GM12872 (cell line): ENCODE results near the gene MGA.

Experiments
- TF ChIP-seq, protein P1 (sequence below): IDR thresholded peaks from 3 replicates; pipeline ENCODE4 v1.5.1; 2011; ENCODE audit warnings: low read depth, mild to moderate bottlenecking, low read length, moderate library complexity; ENCODE audit not compliant: insufficient read depth

MGA gene

DNA sequence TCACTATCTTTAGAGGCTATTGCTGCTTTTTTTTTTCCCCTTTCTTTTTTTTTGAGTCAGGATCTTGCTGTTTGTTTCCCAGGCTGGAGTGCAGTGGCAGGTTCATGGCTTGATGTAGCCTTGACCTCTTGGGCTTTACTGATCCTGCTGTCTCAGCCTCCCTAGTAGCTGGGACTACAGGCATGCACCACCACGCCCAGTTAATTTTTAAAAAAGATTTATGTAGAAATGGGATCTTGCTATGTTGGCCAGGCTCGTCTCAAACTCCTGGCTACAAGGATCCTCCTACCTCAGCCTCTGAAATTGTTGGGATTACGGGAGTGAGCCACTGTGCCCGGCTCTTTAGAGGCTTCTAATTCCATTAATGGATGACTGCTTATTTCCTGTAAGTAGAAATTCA, 15.1 kb downstream of the MGA start:
- TF ChIP-seq, protein P1, sequence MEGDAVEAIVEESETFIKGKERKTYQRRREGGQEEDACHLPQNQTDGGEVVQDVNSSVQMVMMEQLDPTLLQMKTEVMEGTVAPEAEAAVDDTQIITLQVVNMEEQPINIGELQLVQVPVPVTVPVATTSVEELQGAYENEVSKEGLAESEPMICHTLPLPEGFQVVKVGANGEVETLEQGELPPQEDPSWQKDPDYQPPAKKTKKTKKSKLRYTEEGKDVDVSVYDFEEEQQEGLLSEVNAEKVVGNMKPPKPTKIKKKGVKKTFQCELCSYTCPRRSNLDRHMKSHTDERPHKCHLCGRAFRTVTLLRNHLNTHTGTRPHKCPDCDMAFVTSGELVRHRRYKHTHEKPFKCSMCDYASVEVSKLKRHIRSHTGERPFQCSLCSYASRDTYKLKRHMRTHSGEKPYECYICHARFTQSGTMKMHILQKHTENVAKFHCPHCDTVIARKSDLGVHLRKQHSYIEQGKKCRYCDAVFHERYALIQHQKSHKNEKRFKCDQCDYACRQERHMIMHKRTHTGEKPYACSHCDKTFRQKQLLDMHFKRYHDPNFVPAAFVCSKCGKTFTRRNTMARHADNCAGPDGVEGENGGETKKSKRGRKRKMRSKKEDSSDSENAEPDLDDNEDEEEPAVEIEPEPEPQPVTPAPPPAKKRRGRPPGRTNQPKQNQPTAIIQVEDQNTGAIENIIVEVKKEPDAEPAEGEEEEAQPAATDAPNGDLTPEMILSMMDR, result no peak

DNA sequence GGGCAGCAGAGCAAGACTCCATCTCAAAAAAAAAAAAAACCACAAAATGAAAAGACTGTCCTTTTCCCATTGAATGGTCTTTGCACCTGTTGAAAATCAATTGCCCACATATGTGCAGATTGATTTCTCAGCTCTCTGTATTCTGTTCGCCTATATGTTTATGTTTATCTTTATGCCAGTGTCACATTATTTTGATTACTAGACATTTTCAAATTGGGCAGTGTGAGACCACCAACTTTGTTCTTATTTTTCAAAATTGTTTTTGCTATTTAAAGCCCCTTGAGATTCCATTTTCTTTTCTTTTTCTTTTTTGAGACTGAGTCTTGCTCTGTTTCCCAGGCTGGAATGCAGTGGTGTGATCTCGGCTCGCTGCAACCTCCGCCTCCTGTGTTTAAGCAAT, 18.5 kb downstream of the MGA start:
- TF ChIP-seq, protein P1, result no peak

DNA sequence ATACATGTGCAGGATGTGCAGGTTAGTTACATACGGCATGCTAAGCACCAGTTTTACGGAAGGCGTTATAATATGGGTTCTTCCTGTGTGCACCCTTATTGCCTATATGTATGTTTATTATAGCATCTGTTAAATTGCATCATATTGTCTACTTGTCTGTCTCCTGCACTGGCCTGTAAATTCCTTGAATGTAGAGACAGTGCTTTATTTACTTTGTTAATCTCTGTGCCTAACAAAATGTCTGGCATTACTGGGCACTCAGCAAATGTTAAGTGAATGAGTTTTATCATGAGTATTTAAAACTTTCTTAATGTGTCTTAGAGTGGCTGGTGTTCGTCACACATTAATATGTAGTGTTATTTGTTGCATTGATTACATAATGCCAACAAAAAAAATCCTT, 23.8 kb downstream of the MGA start:
- TF ChIP-seq, protein P1, result no peak

DNA sequence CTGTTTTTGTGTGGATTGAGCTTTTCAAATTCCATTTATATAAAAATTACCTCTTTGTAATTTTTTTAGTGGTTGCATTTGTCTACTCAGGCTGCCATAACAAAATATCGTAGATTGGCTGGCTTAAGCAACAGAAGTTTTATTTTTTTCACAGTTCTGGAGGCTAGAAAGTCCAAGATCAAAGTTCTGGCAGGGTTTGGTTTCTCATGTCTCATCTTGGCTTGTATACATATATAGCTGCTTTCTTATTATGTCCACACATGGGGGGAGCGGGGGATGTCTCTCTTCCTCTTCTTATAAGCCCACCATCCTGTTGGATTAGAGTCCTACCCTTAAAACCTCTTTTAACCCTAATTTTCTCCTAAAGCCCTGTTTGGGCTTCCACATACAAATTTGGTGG, 28.5 kb downstream of the MGA start:
- TF ChIP-seq, protein P1, result no peak

DNA sequence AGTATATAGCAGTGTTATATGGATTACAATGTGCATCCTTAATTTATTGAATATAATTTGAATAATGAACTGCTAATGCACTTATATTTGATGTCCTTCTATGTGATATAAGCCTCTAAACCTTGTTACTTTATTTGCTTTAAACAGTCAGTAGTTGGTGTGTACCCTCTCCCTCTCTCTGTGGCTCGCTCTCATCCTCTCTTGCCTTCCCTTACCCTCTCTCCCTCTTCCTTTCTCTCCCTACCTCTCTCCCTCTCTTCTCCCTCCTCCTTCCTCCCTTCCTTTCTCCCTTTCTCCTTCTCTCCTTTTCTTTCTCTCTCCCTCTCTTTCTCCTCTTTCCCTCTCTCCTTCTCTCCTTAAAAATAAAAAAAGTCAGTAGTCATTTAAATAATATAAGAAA, 28.9 kb downstream of the MGA start:
- TF ChIP-seq, protein P1, result no peak

DNA sequence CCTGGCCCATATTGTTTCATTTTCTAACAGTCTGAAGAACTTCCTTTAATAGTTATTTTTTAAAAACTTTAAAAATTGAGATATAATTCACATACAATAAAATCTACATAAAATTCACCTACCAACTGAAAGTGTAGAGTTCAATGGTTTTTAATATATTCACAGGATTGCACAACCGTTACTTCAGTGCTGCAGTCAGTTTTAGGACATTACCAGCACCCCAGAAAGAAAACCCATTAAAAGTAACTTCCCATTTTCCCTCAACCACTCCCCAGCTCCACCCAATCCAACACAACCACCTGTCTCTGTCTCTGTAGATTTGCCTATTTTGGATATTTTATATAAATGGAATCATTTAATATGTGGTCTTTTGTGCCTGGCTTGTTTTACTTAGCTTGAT, 29.6 kb downstream of the MGA start:
- TF ChIP-seq, protein P1, result no peak

DNA sequence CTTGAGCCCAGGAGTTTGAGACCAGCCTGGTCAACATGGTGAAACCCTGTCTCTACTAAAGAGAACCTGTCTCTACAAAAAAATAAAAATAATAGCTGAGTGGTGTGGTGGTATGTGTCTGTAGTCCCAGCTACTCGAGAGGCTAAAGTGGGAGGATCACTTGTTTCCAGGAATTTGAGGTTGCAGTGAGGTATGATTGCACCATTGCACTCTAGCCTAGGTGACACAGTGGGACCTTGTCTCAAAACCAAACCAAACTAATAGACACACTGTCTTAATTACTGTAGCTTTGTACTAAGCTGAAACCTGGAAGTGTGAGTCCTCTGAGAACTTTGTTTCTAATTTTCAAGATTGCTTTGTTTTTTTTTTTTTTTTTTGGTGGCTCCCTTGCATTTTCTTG, 30.4 kb downstream of the MGA start:
- TF ChIP-seq, protein P1, result no peak

DNA sequence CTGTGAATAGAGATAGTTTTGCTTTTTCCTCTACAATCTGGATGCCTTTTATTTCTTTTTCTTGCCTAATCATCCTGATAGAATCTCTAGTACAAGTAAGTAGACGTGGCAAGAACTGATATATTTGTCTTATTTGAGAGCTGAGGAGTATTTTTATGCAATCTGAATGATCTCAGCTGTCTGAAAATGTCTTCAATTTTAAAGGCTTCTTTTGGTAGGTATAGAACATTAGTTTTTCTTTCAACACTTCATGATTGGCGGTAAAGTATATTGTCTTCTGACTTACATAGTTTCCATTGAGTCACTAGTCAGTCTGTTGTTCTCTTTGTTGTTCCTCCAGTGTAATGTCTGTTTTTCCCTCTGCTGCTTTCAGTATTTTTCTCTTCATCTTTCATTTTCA, 31.3 kb downstream of the MGA start:
- TF ChIP-seq, protein P1, result no peak
